ENCODE data around the gene CDK17.

The CDK17 gene

GRCh38 chr12:96241846-96242256, 158.4 kb downstream of the CDK17 start:
- no peak overlapping the region for H3K4me3 ChIP-seq (replicated peaks; ENCODE audit: low read depth, low read length)
- TF ChIP-seq CTCF (IDR thresholded peaks at IDR 0.05; ENCODE audit: low read depth, low read length, missing control alignments) = no peak
- no peak for DNase-seq (ENCODE audit: extremely low read depth, low read depth)

GRCh38 chr12:96241431-96241830, 158.8 kb downstream of the CDK17 start:
- DNase-seq (ENCODE audit: extremely low read depth, low read depth) = no peak
- TF ChIP-seq CTCF (IDR thresholded peaks at IDR 0.05; ENCODE audit: low read depth, low read length, missing control alignments) = no peak
- H3K4me3 ChIP-seq (replicated peaks; ENCODE audit: low read depth, low read length) = no peak overlapping the region

GRCh38 chr12:96240656-96241055, 159.6 kb downstream of the CDK17 start:
- no peak for TF ChIP-seq CTCF (IDR thresholded peaks at IDR 0.05; ENCODE audit: low read depth, low read length, missing control alignments)
- H3K4me3 ChIP-seq (replicated peaks; ENCODE audit: low read depth, low read length) = no peak overlapping the region
- no peak for DNase-seq (ENCODE audit: extremely low read depth, low read depth)

DNA sequence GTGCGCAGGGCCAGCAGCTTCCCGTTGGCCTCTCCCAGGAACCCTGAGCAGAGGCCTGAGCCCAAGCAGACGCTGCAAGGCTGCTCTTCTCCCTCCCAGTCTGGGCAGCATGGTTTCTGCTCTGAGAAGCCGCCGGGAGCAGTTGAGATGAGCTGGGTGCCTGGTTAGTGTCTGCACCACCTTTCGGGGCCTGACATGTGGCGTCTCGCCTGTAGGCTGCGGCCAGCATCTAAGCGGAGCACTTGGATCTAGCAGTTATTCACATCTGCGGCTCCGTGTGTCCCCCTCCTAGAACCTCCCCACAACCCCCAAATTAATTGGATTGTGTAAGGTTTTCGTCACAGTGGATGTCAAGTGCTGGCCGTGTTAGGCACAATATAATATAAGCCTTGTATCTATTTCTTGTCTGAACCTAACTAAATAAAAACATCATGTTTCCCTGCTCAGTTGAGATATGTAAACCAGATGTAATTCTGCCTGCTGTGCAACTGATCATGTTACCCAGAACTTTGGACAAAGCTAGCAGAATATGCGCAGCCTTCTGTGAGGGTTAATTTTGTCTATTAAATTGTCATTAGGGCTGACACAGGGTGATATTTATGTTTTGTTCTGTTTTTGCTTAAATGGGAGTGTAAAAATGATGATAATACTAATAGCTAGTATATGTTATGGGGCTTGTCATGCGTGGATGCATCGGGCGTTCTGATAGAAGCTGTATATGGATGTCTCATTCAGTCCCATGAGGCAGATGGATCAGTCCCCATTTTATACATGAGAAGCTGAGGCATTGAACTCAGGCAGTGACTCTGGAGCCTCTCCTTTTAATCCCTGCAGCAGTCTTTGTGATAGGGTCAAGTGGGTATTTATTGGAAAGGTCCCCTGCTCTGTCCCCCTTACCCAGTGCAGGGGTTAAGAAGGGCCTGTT, 160.3 kb downstream of the CDK17 start:
- TF ChIP-seq CTCF (IDR thresholded peaks at IDR 0.05; ENCODE audit: low read depth, low read length, missing control alignments) = no peak
- H3K4me3 ChIP-seq (replicated peaks; ENCODE audit: low read depth, low read length) = no peak overlapping the region
- no peak for DNase-seq (ENCODE audit: extremely low read depth, low read depth)

- DNase-seq (ENCODE audit: extremely low read depth, low read depth) = no peak
- H3K4me3 ChIP-seq (replicated peaks; ENCODE audit: low read depth, low read length) = no peak overlapping the region
- TF ChIP-seq CTCF (IDR thresholded peaks at IDR 0.05; ENCODE audit: low read depth, low read length, missing control alignments) = no peak
Measured at GRCh38 chr12:96238336-96239047, 161.7 kb downstream of the CDK17 start.

GRCh38 chr12:96237465-96238077, 162.7 kb downstream of the CDK17 start:
- no peak for TF ChIP-seq CTCF (IDR thresholded peaks at IDR 0.05; ENCODE audit: low read depth, low read length, missing control alignments)
- peak overlapping the region; percentile 16; the same call in 1 of the 2 replicates for H3K4me3 ChIP-seq (replicated peaks; ENCODE audit: low read depth, low read length)
- DNase-seq (ENCODE audit: extremely low read depth, low read depth) = peak; percentile 89
